ENCODE data around the gene ITIH1. TPM values are rescaled to one million over a fixed set of nuclear protein-coding genes. Genes with fewer than 3 reads are reported as not detected.

ITIH1 gene
- total RNA-seq, 1 experiment from 2014 or later, result not detected

DNA sequence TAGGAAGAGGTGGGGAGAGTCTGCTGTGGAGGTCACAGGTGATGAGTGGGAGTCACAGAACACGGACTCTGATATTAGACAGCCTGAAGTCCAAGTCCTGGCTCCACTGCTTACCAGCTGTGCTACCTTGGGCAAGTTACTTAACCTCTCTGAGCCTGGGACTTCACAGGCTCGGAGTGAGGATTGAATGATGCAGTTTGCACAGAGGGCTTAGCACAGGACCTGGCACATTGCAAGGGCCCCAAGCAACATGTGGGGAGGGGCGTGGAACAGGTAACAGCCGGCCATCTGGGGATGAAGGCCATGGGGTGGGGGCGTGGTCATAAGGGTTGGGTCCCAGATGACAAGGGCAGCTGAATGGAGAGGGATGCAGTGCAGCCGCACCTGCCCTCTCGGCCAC lies 12.9 kb downstream of the ITIH1 start:
- no peak for DNase-seq (ENCODE audit: low read depth)

DNA sequence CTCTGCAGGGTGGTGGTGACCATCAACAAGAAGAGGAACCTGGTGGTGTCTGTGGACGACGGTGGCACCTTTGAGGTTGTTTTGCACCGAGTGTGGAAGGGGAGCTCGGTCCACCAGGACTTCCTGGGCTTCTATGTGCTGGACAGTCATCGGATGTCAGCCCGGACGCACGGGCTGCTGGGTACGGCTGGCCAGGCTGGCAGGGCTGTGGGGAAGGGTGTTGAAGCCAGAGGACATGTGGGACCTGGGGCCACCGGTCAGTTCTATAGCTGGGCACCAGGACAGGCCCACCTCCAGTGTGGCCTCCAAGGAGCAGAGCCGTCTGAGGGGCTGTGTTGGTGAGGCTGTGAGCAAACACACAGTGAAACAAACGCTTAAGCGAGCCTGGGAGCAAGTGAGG lies 13.3 kb downstream of the ITIH1 start:
- no peak for DNase-seq (ENCODE audit: low read depth)

DNA sequence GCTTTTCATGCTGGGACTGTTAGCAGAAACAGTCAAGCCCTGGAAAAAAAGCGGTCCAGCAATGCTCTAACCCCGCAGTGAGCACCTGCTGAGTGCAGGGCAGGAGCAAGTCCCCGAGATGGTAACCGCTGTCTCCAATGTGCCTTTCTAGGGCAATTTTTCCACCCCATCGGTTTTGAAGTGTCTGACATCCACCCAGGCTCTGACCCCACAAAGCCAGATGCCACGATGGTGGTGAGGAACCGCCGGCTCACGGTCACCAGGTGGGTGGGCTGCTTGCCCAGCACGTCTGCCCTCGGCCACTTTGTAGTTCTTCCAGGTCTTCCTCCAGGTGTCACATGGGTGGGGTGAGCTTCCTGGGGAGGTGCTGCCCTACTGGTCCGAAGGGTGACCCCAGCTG lies 14.0 kb downstream of the ITIH1 start:
- no peak for DNase-seq (ENCODE audit: low read depth)

DNA sequence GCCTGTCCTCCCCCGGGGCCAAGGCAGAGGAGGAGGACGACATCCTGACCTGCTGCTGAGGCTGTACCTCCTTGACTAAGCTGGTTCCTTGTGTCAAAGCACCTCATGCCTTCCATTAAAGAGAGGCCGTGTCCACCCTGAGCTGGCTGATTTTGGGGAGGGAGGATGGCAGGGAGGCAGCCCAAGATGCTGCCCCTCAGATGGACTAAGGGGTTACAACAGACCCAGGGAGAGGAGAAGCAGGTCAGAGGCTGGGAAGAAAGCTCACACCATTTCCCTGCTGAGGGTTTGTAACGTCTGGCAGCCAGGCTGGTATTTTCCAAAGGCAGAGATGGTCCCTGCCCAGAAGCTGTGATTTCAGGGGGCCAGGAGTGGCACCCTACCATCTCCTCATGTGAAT lies 14.5 kb downstream of the ITIH1 start:
- DNase-seq (ENCODE audit: low read depth), result no peak

DNA sequence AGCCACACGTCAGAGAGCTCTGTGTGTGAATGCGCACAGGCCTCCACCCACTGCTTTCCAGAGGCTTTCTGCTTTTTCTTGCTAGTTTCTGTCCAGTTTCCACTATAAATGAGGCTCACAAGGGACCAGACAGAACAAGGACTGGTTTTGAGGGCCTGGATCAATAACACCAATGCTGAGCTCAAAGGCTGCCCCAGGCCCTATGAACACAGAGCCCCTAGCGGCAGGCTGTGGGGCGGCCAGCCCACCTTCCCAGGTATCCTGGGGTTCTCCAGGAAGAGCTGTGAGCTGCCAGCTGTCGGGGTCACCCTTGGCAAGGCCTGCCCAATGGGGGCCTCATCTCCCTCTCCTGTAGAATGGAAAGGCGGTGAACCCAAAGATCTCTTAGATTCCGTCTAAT lies 15.0 kb downstream of the ITIH1 start:
- DNase-seq (ENCODE audit: low read depth), result no peak

DNA sequence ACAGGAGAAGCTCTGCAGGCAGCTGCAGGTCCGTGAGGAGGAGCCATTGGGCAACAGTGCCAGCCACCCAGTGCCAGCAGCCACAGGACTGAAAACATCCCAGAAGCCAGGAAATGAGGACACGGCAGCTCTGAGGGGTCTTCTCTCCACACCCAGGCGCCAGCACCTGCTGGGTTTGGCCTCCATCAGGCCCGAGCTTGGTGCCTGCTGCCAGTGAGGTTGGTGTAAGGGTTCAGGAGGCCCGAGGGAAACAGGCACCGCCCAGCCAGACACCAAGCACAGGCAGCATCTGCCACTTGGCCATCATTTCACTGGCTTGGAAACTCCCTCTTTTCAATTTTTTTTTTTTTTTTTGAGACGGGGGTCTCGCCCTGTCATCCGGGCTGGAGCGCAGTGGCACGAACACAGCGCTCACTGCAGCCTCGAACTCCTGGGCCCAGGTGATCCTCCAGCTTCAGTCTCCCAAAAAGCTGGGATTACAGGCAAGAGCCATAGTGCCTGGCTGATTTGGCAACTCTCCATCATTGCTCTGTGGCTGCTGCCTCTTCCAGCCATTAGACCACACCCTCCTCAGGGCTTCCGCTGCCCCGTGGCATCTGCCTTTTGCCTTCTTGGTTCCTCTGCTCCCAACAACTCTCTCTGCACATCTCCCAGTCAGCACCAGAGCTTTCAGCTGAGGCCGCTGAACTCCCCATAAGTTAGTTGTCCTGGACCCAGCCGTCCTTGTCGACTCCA lies 15.7 kb downstream of the ITIH1 start:
- peak; percentile 32 for DNase-seq (ENCODE audit: low read depth)

DNA sequence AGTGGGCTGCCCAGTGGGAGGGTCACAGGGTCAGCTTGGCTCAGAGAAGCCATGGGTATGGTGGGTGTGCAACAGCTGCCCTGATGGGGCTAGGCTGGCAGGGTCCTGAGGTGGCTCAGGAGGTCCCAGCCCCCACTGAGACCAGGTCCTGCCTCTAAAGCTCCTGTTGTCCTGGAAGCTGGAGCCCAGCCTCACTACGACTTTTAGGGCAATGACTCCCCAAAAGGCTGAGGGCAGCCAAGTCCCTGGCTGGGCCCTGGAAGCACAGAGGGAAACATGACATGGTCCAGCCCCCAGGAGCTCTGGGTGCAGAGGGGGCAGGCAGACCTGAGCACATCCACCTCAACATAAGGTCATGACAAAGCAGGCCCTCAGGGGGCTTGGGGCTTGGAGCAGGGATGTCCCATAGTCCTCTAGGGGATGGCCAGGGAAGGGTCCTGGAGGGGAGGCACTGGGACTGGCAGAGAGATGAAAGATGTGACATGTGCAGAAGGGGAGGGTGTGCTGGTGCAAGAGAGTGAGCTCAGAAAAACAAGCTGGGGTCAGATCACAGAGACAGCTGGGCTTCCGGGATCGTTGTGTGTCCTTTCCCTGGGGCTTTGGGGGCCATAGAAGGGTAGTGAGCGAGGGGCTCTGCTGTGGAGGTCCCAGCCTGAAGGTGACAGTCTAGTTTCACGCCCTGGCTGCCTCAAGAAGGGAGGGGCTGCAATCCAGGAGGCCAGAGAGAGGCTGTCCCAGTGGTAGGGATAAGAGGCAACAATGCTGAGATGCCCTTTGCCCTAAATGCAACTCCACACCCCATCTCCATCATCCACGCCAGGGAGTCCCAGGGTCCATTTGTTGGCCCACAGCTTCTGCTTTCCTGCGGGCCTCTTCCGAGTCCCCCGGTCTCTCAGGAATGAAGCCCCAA lies 16.6 kb downstream of the ITIH1 start:
- DNase-seq (ENCODE audit: low read depth), result no peak

DNA sequence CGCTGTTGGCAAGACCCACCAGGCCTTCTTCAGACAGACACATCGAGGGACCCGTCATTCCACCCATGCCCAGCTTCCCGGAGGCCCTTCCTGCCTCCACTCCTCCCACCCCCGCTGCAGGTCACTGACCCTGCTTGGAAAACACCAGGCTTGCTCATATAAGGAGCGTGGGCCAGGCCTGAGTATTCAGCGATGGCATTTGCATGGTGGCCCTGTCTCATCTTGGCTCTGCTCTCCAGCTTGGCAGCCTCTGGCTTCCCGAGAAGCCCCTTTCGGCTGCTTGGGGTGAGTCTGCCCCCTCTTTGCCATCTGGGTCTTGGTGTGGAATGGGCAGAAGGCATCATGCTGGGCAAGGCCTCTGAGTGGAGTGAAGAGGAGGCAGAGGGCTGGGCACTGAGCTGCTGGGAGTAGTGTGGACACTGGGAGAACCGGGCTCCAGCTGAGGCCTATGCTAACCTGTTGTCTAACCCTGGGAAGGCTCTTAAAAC lies 17.3 kb downstream of the ITIH1 start, which contains the start of gene ITIH3:
TSS of gene ITIH3 (plus strand) at position 185 of the 488 bp plus-strand sequence. CDS start at position 193, 8 bp downstream.
- DNase-seq (ENCODE audit: low read depth), result no peak

DNA sequence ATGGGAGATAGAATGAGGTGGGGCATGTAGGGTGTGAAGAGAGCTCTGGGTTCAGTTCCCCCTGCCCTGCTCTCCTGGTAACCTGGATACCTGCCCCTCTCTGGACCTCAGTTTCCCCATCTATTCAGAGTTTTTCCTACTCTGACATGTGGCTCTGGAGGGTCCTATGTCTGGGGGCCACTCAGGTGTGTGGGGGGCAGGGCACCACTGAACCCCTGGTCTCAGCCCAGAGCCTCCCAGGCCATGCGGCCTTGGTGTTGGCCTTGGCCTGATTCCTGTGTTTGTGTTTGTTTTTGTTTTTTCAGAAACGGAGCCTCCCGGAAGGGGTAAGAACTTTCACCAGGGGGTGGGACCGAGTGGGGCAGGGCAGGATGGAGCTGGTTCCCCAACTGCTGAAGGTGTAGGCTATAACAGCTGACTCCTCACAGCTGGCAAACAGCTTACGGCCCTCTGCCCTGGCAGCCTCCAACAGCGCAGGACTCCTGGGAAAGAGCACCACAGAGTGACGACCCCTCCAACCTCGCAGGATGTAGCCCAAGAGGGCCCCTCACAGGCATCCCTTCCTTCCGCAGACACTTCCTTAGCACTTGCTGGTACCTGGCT lies 18.0 kb downstream of the ITIH1 start:
- DNase-seq (ENCODE audit: low read depth), result no peak

DNA sequence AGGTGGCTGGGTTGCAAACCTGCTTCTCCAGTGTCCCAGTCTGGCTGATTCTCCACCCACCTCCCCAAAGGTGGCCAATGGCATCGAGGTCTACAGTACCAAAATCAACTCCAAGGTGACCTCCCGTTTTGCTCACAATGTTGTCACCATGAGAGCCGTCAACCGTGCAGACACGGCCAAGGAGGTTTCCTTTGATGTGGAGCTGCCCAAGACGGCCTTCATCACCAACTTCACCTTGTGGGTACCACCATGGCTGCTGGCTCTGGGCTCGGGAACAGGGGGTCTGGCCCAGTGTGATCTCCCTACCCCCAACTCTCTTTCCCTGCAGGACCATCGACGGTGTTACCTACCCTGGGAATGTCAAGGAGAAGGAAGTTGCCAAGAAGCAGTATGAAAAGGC lies 19.0 kb downstream of the ITIH1 start:
- no peak for DNase-seq (ENCODE audit: low read depth)

DNA sequence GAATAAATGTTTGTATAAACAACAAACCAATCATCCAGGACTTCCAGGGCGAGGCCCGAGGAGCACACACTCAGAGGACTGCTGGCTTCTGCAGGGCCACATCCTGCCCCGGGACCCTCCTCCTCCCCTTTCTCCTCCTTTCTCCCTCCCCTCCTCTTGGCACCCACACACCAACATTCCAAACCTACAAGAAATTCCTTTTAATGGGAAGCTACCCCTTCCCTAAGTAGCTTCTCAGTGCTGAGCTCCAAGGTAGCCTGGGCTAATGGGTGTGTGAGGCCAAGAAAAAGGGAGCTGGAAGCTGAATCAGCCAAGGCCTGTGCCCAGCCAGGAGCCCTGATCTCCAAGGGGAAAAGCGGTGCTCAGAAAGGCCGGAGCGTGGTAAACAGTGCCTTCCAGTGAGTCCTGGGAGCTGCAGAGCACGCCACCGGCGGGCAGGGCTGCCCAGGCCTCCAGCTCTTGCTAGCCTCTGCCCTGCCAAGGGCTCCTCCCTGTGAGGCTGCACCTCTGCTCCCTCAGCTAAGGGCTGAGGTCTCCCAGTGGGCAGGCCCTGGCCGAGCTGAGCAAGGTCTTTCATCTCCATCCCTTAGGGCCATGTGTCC lies 21.1 kb downstream of the ITIH1 start:
- no peak for DNase-seq (ENCODE audit: low read depth)

DNA sequence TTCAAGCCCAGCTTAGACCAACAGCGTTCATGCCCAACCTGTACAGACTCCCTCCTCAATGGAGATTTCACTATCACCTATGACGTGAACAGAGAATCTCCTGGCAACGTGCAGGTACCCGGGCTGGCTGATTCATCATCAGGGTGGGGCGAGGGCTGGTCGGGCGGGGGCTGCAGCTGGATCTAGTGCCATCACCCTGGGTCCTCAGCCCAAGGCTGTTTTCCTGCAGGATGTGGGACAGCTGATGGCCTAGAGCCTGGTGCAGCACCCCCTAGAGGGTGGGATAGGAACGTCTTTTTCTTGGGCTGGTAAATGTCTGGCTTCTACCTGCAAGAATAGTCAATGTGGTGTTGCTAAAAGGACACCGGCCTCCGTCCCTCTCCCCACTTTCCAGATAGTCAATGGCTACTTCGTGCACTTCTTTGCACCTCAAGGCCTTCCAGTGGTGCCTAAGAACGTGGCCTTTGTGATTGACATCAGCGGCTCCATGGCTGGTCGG lies 21.6 kb downstream of the ITIH1 start:
- no peak for DNase-seq (ENCODE audit: low read depth)

DNA sequence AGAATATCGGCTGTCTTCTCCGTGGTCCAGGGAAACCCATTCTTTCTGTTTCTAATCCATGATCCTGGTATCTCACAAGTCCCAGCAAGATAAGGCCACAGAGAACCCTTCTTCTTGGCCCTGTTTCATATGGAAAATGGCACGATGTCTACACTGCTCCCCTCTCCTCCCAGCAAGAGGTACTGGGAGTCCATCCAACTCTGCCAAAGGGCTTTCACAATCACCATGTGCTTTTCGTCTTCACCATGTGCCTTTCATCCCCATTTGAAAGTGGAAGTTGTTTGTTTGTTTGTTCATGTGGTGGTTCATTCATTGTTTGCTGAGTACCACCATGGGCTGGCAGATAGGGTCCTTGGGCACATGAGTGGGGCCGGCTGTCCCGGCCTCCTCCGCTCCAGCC lies 22.7 kb downstream of the ITIH1 start:
- no peak for DNase-seq (ENCODE audit: low read depth)

DNA sequence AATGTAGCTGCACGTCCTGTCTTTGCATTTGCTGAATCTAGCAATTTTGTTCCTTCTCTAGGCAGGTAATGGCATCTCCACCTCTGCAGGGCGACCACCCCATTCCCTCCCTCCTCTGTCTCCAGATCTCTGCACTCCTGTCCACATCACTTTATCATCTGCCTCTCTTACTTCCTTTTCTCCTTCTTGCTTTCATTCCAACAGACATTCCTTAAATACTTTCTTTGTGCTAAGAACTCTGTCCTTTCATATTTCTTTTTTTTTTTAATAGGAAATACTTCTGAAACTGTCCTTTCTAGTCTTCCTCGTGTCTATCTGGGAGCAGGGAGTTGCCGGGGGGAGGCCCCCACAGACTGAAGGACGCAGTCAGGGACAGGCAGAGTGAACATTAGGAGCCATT lies 24.4 kb downstream of the ITIH1 start:
- no peak for DNase-seq (ENCODE audit: low read depth)

DNA sequence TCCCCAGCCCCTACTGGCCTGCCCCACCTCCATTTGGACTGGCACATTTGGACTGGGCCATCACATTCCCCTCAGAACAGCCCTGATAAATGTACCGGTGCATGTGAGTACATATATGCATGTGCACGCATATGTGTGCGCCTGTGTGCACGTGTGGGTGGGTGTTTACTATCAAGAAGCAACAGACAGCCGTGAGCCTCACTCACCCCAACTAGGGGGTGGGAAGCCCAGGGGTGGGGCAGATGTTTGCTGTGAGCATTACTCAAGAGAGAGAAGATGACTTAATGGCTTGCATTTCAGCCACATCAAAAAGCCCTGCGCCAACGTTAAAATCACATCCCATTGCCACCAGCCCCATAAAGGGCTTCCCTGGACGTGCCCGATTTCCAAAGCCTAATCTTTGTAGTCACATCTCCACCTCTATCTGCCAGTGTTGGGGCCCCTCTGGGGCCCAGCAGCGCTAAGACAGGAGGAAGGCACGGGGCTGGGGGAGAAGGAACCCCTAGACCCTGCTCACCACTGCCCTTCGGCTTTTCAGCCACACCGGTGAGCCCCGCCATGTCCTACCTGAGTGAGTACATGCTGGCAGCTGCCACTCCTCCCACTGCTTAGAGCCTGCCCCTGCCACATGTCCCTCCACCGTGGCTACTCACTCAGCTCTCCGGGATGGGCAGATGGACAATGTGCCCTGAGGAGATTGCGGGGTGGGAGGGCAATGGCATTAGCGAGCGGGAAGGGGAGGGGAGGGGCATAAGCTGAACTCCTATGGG lies 28.1 kb downstream of the ITIH1 start:
- DNase-seq (ENCODE audit: low read depth), result no peak

DNA sequence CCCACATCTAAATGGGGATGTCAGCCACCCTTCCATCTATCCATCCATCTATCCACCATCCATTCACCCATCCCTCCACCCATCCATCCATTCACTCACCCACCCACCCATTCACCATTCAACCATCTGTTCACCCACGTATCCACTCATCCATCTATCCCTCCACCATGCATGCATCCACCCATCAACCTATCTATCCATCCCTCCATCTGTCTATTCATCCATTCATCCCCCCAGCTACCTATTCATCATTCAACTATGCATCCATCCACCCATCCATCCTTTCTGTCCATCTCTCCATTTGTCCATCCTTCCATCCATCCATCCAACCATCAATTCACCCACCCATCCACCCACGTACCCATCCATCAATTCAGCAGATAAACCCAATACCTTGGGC lies 31.8 kb downstream of the ITIH1 start:
- DNase-seq (ENCODE audit: low read depth), result no peak

DNA sequence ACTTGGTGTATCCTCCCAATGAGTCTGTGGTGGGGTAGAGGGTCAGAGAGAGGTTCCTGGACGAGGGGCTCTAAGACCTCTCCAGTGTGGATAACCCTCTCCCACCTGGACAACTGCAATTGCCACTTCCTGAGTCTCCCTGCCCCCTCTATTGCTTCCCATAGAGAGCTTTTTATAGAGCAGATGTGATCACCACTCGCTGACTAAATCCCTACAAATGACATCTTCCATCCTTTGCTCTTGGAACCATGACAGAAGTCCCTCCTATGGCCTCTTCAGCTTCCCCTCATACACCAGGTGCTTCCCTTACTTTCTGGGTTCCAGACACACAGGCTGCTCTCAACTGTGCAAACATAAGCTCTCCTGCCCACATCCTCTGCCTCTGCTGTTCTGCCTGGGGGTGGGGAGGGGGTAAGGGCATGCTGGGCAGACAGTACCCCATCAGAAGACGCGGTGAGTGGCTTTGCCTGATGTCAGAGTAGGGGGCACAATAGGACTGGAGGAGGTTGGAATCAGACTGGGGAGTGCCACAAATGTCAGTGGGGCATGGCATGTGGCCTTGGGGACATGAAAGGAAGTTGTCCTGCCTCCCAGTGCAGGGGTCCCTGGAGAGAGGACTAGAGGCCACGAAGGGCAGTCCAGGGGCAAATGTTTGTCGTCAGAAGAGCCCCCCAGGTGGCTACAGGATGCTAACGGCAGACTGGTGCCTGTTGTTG lies 32.4 kb downstream of the ITIH1 start:
- no peak for DNase-seq (ENCODE audit: low read depth)

DNA sequence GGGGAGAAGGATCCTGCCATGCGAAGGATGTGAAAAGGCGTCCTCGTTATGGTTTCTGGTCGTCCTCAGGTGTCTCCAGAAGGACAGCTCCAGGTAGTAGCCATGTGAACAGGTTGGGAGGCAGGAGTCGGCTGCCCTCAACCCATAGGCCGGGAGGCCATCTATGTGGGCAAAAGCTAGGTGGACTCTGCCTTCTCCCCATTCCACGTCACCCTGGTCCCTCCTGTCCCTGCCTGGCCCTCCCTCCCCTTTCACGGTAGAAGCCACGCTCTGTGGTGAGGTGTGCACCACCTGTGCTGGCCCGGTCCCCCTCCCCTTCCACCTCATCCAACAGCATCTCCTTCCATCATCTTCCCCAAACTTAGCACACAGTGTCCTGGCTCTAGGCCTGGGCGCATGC lies 33.5 kb downstream of the ITIH1 start:
- no peak for DNase-seq (ENCODE audit: low read depth)

DNA sequence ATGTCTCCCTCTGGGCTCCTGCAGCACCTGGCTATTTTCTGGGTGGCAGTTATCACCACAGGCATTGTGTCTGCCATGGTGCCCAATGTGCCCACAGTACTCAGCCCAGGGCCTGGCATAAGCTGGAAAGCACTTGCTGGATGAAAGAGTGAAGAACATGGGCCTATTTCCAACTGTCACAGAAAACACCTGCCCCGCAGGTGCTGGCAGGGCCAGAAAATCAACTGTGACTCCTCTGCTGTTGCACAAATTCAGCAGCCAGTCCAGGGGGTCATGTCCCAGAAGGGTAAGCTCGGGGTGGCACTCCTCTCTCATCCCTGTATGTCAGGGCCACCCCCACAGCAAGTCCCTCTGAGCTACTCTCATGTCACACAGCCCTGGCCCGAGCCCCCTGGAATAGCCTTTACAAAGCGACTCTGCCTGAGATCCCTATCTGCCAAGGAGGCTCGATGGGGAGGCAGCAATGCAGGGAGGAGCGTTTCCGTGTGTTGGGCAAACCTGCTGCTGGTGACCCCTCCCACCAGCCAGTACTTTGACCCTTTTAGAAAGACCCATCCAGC lies 34.1 kb downstream of the ITIH1 start:
- DNase-seq (ENCODE audit: low read depth), result no peak

DNA sequence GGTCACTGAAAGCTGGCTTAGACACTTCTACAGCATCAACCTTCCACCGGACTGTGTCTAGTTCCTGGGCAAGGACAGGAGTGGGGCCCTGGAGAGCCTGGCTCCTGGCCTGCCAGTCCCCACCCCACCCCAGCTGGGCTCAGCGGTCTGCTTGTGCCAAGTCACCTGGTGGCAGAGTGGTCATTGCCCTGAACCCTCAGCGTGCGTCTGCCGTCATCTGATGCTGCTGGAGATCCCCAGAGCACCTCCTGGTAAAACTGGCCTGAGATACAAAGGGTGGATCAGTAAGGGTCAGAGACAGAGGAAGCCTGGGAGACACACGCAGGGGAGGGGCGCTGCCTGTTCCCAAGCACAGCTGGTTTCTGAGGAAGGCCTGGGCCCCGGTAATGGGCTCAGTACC lies 36.4 kb downstream of the ITIH1 start:
- DNase-seq (ENCODE audit: low read depth), result no peak
